CD4-positive, alpha-beta T cell (primary cell): ENCODE measurements around the gene NUP210. TPM values are rescaled to one million over a fixed set of nuclear protein-coding genes. Genes with fewer than 3 reads are reported as not detected.
"Not testable (repeated sequence)": the region's sequence is repeated elsewhere in the genome, so short reads cannot be mapped to it uniquely, and the experiment has no call there.

Source experiments
- ATAC-seq: fragments of 200-7000 bp; cut with Tn5 transposase; one replicate; pipeline ENCODE4 v1.10.0; 2022; ENCODE audit warnings: mild to moderate bottlenecking; ENCODE audit not compliant: poor library complexity
- CTCF ChIA-PET: fragments of 350-600 bp; sonication (Branson Sonifier 250); formaldehyde crosslinking; loops from one replicate; lab custom pipeline; 2021; ENCODE audit warnings: antibody characterized with exemption, inconsistent platforms; lab: Charles Lee
- POLR2A ChIA-PET: fragments of 350-600 bp; sonication (Branson Sonifier 250); formaldehyde crosslinking; loops from one replicate; lab custom pipeline; 2021; ENCODE audit warnings: antibody characterized with exemption, inconsistent platforms; lab: Charles Lee
- DNase-seq, 14 experiments: peaks; one replicate each; pipeline ENCODE4 v3.0.0-alpha.2; 2013 to 2020; ENCODE audit warnings: mixed read lengths in 2 of 14
- H3K27ac ChIP-seq, 2 donors: one replicate each; pipeline versions ENCODE4 v1.5.1 to v1.7.0; 2013; ENCODE audit warnings: low read length in 2 of 2, low read depth in 1 of 2, mild to moderate bottlenecking in 1 of 2
- H3K27me3 ChIP-seq, 2 experiments: 1 replicate in 1 of 2; 2 replicates in 1 of 2; pipeline versions ENCODE4 v1.6.1 to v1.7.0; 2013; ENCODE audit warnings: low read length in 2 of 2, control low read depth in 1 of 2, mild to moderate bottlenecking in 1 of 2, moderate library complexity in 1 of 2; ENCODE audit not compliant: insufficient read depth in 2 of 2, control insufficient read depth in 1 of 2
- H3K36me3 ChIP-seq: one replicate; pipeline ENCODE4 v1.6.1; 2013; ENCODE audit warnings: low read length, control low read depth; ENCODE audit not compliant: insufficient read depth
- H3K4me1 ChIP-seq: one replicate; pipeline ENCODE4 v1.6.1; 2013; ENCODE audit warnings: low read length, control low read depth; ENCODE audit not compliant: insufficient read depth
- H3K4me3 ChIP-seq: one replicate; pipeline ENCODE4 v1.5.1; 2013; ENCODE audit warnings: mild to moderate bottlenecking, low read length, moderate library complexity
- H3K9me3 ChIP-seq, 2 experiments: 1 replicate in 1 of 2; 2 replicates in 1 of 2; pipeline versions ENCODE4 v1.6.1 to v1.7.0; 2013; ENCODE audit warnings: low read length in 2 of 2, mild to moderate bottlenecking in 2 of 2, control low read depth in 1 of 2, moderate library complexity in 1 of 2; ENCODE audit not compliant: control insufficient read depth in 1 of 2, insufficient read depth in 1 of 2
- H3K27ac Mint-ChIP-seq: one replicate; pipeline ENCODE4 v1.8.0; 2020; ENCODE audit warnings: mixed read lengths
- H3K27me3 Mint-ChIP-seq: one replicate; pipeline ENCODE4 v1.8.0; 2021; ENCODE audit warnings: mixed read lengths
- H3K36me3 Mint-ChIP-seq: one replicate; pipeline ENCODE4 v1.8.0; 2021; ENCODE audit warnings: low read depth, mixed read lengths
- H3K4me1 Mint-ChIP-seq: one replicate; pipeline ENCODE4 v1.8.0; 2021; ENCODE audit warnings: low read depth, mixed read lengths
- H3K4me3 Mint-ChIP-seq: one replicate; pipeline ENCODE4 v1.8.0; 2020; ENCODE audit warnings: mild to moderate bottlenecking, mixed read lengths
- H3K9me3 Mint-ChIP-seq: one replicate; pipeline ENCODE4 v1.8.0; 2020; ENCODE audit warnings: mixed read lengths
- CTCF ChIP-seq: fragments of 200-600 bp; IDR thresholded peaks from one replicate; pipeline ENCODE4 v1.8.0; 2022; ENCODE audit warnings: antibody characterized with exemption, mild to moderate bottlenecking
- intact Hi-C, 2 experiments: fragments of 100-400 bp; cut with DNase I in 1 of 2; cut with micrococcal nuclease in 1 of 2; formaldehyde crosslinking; loops; one replicate each; pipeline versions ENCODE4 v1.15.1 to v1.9.0; 2023 to 2025; cut with DNase I, micrococcal nuclease
- total RNA-seq, 174 experiments: library from RNA in 2 of 174; stranded (reverse) in 2 of 174; gene quantifications; one replicate each; pipeline ENCODE4 v1.2.3 and lab custom pipeline; 2021 to 2026

The NUP210 gene
- total RNA-seq, 2 experiments from 2014 or later, result 82.0 to 83.5 TPM

- Mint-ChIP-seq H3K4me1 (peaks cover 28% of the 10 kb centered on the region), H3K36me3 (no peaks in the 10 kb centered on the region), H3K27me3 (no peaks in the 10 kb centered on the region), H3K27ac (peak overlapping the region; percentile 79), H3K9me3 (no peaks in the 10 kb centered on the region), H3K4me3 (peak overlapping the region; percentile 94)
- Histone ChIP-seq H3K36me3 (no peaks in the 10 kb centered on the region), H3K27ac (peak overlapping the region; percentile 58 to 72), H3K4me3 (peak overlapping the region; percentile 71), H3K27me3 (no peaks in the 10 kb centered on the region), H3K9me3 (no peaks in the 10 kb centered on the region), H3K4me1 (peaks cover 21% of the 10 kb centered on the region)
- DNase-seq (peak in 7 of 14 experiments; percentile 2 to 66 (median 15)), ATAC-seq (peak; percentile 32)
- POLR2A ChIA-PET, result interaction anchor here (1.0 to 3.3 kb wide), 13 partner anchors 10 to 610 kb away, joined by 3 to 75 read pairs (median 5); partner anchors contain the start of genes HDAC11, NUP210 and RPL32
- CTCF ChIA-PET, result interaction anchor here (1.4 to 3.9 kb wide), 8 partner anchors 10 to 456 kb away, joined by 4 to 57 read pairs (median 12); partner anchors contain the start of genes HDAC11 and NUP210
- TF ChIP-seq CTCF, result no peak
- intact Hi-C loops, result loop anchor here (1.0 to 10.0 kb wide), 4 partner anchors 28 to 484 kb away; no protein-coding TSS in a partner anchor
Observed at GRCh38 chr3:13451301-13451673, 31.2 kb upstream of the NUP210 start.

GRCh38 chr3:13442882-13443281, 22.8 kb upstream of the NUP210 start:
- H3K4me3 ChIP-seq, H3K9me3 Mint-ChIP-seq, H3K4me1 Mint-ChIP-seq, H3K27ac Mint-ChIP-seq, H3K4me1 ChIP-seq, CTCF ChIA-PET, H3K36me3 Mint-ChIP-seq, H3K27ac ChIP-seq, DNase-seq, H3K36me3 ChIP-seq, H3K9me3 ChIP-seq, H3K27me3 Mint-ChIP-seq, intact Hi-C loops, POLR2A ChIA-PET, H3K27me3 ChIP-seq, ATAC-seq, H3K4me3 Mint-ChIP-seq: not testable (repeated sequence)

- ChIA-PET CTCF (no interaction called here), POLR2A (no interaction called here)
- Mint-ChIP-seq H3K27ac (no peak overlapping the region), H3K36me3 (no peaks in the 10 kb centered on the region), H3K4me3 (no peak overlapping the region), H3K4me1 (no peaks in the 10 kb centered on the region), H3K9me3 (no peaks in the 10 kb centered on the region), H3K27me3 (no peaks in the 10 kb centered on the region)
- no peaks in the 10 kb centered on the region for H3K27me3 ChIP-seq
- no peak for DNase-seq
- intact Hi-C loops, result no loop called here
- H3K36me3 ChIP-seq, result no peaks in the 10 kb centered on the region
- no peaks in the 10 kb centered on the region for H3K9me3 ChIP-seq
- TF ChIP-seq CTCF, result no peak
- H3K4me1 ChIP-seq, result no peaks in the 10 kb centered on the region
- ATAC-seq, result no peak
- no peak overlapping the region for H3K4me3 ChIP-seq
- no peak overlapping the region for H3K27ac ChIP-seq
Observed at GRCh38 chr3:13440204-13440817, 20.2 kb upstream of the NUP210 start.

GRCh38 chr3:13436213-13436612, 16.1 kb upstream of the NUP210 start:
- H3K9me3 ChIP-seq, H3K27ac Mint-ChIP-seq, POLR2A ChIA-PET, H3K36me3 ChIP-seq, H3K4me3 Mint-ChIP-seq, H3K27ac ChIP-seq, H3K4me1 Mint-ChIP-seq, ATAC-seq, H3K4me3 ChIP-seq, H3K4me1 ChIP-seq, H3K36me3 Mint-ChIP-seq, H3K27me3 ChIP-seq, H3K9me3 Mint-ChIP-seq, intact Hi-C loops, H3K27me3 Mint-ChIP-seq, DNase-seq: not testable (repeated sequence)
- CTCF ChIA-PET, result interaction anchor here (0.8 kb wide), 1 partner anchor 9 kb away, joined by 3 read pairs; no protein-coding TSS in a partner anchor
